Effector memory CD4-positive, alpha-beta T cell (primary cell): ENCODE measurements around the gene CCL15.

ENCODE experiments used
- DNase-seq, 3 donors: peaks; one replicate each; pipeline ENCODE4 v3.0.0-alpha.2; 2020
- H3K27ac ChIP-seq: 2 replicates; pipeline ENCODE4 v1.7.0; 2013; ENCODE audit warnings: mild to moderate bottlenecking, low read length, moderate library complexity; ENCODE audit not compliant: insufficient read depth, poor library complexity, severe bottlenecking
- H3K27me3 ChIP-seq: replicated peaks from 2 replicates; pipeline ENCODE4 v1.7.0; 2013; ENCODE audit warnings: mild to moderate bottlenecking, low read length; ENCODE audit not compliant: insufficient read depth, control insufficient read depth, poor library complexity, severe bottlenecking
- H3K36me3 ChIP-seq: 2 replicates; pipeline ENCODE4 v1.7.0; 2013; ENCODE audit warnings: mild to moderate bottlenecking, low read length, moderate library complexity; ENCODE audit not compliant: control insufficient read depth, insufficient read depth
- H3K4me1 ChIP-seq: 2 replicates; pipeline ENCODE4 v1.7.0; 2013; ENCODE audit warnings: low read length, mild to moderate bottlenecking; ENCODE audit not compliant: control insufficient read depth, insufficient read depth, poor library complexity, severe bottlenecking
- H3K4me3 ChIP-seq: 2 replicates; pipeline ENCODE4 v1.7.0; 2013; ENCODE audit warnings: low read length, low read depth, mild to moderate bottlenecking; ENCODE audit not compliant: insufficient read depth, poor library complexity, severe bottlenecking
- H3K9me3 ChIP-seq: 2 replicates; pipeline ENCODE4 v1.7.0; 2013; ENCODE audit warnings: mild to moderate bottlenecking, low read length, moderate library complexity; ENCODE audit not compliant: control insufficient read depth

CCL15 gene

DNA sequence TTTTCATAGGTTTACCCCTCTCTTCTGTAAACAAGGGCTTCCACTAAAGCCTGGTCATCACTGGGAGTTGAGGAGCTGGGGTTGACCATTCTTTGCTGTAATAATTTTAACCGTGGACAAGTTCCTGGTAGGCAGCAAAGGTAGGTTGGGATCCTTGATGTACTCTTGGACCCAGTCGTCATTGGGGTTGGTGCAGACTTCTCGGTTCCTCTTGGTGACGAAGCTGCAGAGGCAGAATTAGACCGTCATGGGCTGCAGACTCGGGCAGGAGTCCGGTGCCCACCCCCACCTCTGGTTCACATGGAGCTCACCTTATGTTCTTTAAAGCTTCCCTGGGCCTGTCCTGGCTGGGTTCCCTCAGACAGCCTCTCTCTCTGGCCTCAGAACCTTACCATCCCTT is 23.8 kb downstream of the CCL15 start:
- H3K36me3 ChIP-seq = no peaks in the 10 kb centered on the region
- no peaks in the 10 kb centered on the region for H3K4me1 ChIP-seq
- peaks cover 3% of the 10 kb centered on the region for H3K27me3 ChIP-seq
- no peaks in the 10 kb centered on the region for H3K9me3 ChIP-seq
- H3K27ac ChIP-seq = no peak overlapping the region
- H3K4me3 ChIP-seq = no peak overlapping the region
- DNase-seq = no peak

DNA sequence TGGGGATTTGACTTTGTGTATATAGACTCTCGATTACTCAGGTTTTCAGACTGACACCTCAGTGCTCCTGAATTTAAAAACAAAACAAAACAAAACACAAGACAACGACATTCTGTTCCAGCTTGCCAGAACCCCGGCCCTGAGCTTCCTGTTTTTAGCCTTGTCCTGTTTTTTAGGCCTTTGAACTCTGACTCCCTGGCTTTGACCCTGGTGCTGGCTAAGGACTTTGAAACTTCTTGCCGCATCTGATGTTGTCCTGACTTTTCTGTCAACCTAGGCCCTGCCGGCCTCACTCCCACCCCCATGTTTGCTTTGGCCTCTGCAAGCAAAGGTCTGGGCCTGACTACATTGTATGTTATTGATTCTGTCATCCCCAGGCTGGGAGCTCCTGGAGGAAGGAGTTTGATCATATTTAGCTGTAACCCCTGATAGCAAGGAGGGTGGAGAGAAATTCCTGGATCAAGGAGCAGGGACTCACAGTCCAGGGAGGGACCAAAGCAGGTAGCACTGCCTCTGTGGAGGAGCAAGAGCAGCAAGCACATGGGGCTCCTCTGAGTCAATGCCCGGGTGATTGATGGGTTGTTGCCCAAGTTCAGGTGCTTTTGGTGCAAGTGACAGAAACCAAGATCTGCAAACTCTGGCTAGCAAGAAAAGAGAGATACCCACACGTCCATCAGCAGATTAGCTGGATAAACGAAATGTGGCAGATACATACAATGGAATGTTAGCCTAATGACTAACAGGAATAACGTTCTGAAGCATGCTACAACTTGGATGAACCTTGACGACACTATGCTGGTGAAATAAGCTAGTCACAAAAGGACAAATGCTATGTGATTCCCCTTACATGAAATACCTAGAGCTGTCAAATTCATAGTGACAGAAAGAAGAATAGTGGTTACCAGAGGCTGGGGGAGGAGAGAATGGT is 27.8 kb downstream of the CCL15 start:
- Histone ChIP-seq H3K27ac (no peak overlapping the region), H3K27me3 (peaks cover 3% of the 10 kb centered on the region), H3K4me1 (no peaks in the 10 kb centered on the region), H3K4me3 (no peak overlapping the region), H3K36me3 (no peaks in the 10 kb centered on the region), H3K9me3 (no peaks in the 10 kb centered on the region)
- no peak for DNase-seq

GRCh38 chr17:35972945-35973332 is 28.4 kb downstream of the CCL15 start:
- H3K9me3 ChIP-seq = no peaks in the 10 kb centered on the region
- H3K4me1 ChIP-seq = no peaks in the 10 kb centered on the region
- peaks cover 3% of the 10 kb centered on the region for H3K27me3 ChIP-seq
- no peak overlapping the region for H3K4me3 ChIP-seq
- H3K36me3 ChIP-seq = no peaks in the 10 kb centered on the region
- no peak overlapping the region for H3K27ac ChIP-seq
- no peak for DNase-seq

GRCh38 chr17:35972535-35972934 is 28.8 kb downstream of the CCL15 start:
- H3K27ac ChIP-seq = no peak overlapping the region

GRCh38 chr17:35972066-35972465 is 29.3 kb downstream of the CCL15 start:
- peaks cover 3% of the 10 kb centered on the region for H3K27me3 ChIP-seq
- H3K27ac ChIP-seq = no peak overlapping the region
- H3K36me3 ChIP-seq = no peaks in the 10 kb centered on the region
- H3K4me1 ChIP-seq = no peaks in the 10 kb centered on the region
- no peaks in the 10 kb centered on the region for H3K9me3 ChIP-seq
- no peak for DNase-seq
- H3K4me3 ChIP-seq = no peak overlapping the region

More at GRCh38 chr17:35972535-35972934, 28.8 kb downstream of the CCL15 start:
- no peaks in the 10 kb centered on the region for H3K36me3 ChIP-seq
- no peak for DNase-seq
- H3K9me3 ChIP-seq = no peaks in the 10 kb centered on the region
- no peaks in the 10 kb centered on the region for H3K4me1 ChIP-seq
- H3K27me3 ChIP-seq = peaks cover 3% of the 10 kb centered on the region
- no peak overlapping the region for H3K4me3 ChIP-seq

GRCh38 chr17:35969558-35970380 is 31.6 kb downstream of the CCL15 start:
- Histone ChIP-seq H3K9me3 (no peaks in the 10 kb centered on the region), H3K36me3 (no peaks in the 10 kb centered on the region), H3K4me3 (no peak overlapping the region), H3K4me1 (no peaks in the 10 kb centered on the region), H3K27ac (no peak overlapping the region), H3K27me3 (no peaks in the 10 kb centered on the region)
- DNase-seq = peak; percentile 26 to 58 (median 35)

DNA sequence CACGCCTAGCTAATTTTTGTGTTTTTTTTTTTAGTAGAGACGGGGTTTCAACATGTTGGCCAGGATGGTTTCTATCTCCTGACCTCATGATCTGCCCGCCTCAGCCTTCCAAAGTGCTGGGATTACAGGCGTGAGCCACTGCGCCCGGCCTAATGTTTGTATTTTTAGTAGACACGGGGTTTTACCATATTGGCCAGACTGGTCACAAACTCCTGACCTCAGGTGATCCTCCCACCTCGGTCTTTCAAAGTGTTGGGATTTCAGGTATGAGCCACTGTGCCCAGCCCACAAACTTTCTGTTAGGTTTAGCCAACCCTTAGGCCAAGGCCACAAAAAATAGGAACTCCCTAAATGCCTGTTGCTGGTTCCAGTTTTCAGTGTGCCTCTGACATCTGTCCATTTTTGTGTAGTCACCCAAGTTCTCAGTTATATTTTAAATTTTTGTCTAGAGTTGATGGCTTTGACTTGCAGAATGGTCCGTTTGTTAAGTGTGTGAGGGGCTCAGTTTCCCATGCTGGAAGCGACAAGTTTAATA is 32.8 kb downstream of the CCL15 start:
- no peaks in the 10 kb centered on the region for H3K36me3 ChIP-seq
- no peaks in the 10 kb centered on the region for H3K9me3 ChIP-seq
- H3K27me3 ChIP-seq = no peaks in the 10 kb centered on the region
- no peak for DNase-seq
- no peak overlapping the region for H3K4me3 ChIP-seq
- H3K27ac ChIP-seq = no peak overlapping the region
- no peaks in the 10 kb centered on the region for H3K4me1 ChIP-seq

GRCh38 chr17:35965272-35965671 is 36.1 kb downstream of the CCL15 start:
- Histone ChIP-seq H3K36me3 (no peaks in the 10 kb centered on the region), H3K27ac (no peak overlapping the region), H3K9me3 (no peaks in the 10 kb centered on the region), H3K27me3 (no peaks in the 10 kb centered on the region), H3K4me1 (no peaks in the 10 kb centered on the region), H3K4me3 (no peak overlapping the region)
- DNase-seq = no peak

GRCh38 chr17:35963663-35964062 is 37.7 kb downstream of the CCL15 start:
- DNase-seq = no peak
- no peaks in the 10 kb centered on the region for H3K4me1 ChIP-seq
- no peaks in the 10 kb centered on the region for H3K36me3 ChIP-seq
- no peak overlapping the region for H3K27ac ChIP-seq
- H3K9me3 ChIP-seq = no peaks in the 10 kb centered on the region
- no peak overlapping the region for H3K4me3 ChIP-seq
- H3K27me3 ChIP-seq = no peaks in the 10 kb centered on the region

- no peaks in the 10 kb centered on the region for H3K4me1 ChIP-seq
- DNase-seq = no peak
- H3K4me3 ChIP-seq = no peak overlapping the region
- no peaks in the 10 kb centered on the region for H3K9me3 ChIP-seq
- H3K27ac ChIP-seq = no peak overlapping the region
- H3K27me3 ChIP-seq = no peaks in the 10 kb centered on the region
- no peaks in the 10 kb centered on the region for H3K36me3 ChIP-seq
These were observed 47.6 kb downstream of the CCL15 start for GRCh38 chr17:35953720-35954119.
